Activated gamma-delta T cell treated with anti-CD3 and anti-CD28 coated beads, Interleukin-2, amount 50 U/mL, for 16 hours (primary cell): ENCODE data around the gene TRAPPC3.
"Not testable (repeated sequence)": the region's sequence is repeated elsewhere in the genome, so short reads cannot be mapped to it uniquely, and the experiment has no call there.

ENCODE experiments used
- DNase-seq: peaks from one replicate; pipeline ENCODE4 v3.0.0-alpha.2; 2020; ENCODE audit warnings: low read depth

Gene TRAPPC3

DNA sequence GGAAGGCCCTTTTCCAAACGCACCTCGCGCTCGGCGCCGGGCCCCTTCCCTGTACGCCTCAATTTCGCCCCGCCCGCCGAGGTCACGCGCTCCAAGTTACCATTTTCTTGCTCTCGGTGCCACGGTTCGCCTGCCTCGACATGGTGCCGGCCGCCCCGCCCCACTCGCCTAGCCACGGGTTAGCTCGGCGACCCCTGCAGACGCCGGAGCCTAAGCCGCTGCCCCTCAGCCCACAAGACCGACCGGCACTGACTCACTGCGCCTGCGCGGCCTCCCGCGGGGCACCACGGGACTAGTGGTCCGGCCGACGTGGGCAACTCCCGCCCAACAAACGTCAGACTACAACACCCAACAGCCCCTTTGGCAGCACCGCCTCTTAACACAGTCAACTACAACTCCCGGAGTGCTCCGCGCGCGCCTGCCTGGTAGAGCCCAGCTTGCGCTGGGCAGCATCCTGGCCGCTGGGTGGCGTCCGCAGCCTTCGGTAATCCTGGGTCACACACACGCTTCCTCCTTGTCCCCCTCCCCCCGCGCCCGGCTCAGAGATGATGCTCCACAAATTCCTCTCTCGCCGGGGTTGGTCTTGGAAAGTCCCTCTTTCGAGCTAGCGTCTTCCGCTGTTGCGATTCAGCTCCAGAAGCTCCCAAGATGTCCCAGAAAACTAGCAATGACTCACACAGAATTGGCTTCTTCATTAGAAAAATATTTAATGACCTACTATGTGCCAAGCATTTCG, at the start of gene TRAPPC3:
Gene TRAPPC3, minus strand, starts transcription at position 250 of the 736 bp plus-strand sequence. Its CDS starts 108 bp downstream, at position 142.
- peak; percentile 99 for DNase-seq

- no peak for DNase-seq
These were observed 49.4 kb upstream of the TRAPPC3 start for GRCh38 chr1:36198641-36199040.

DNA sequence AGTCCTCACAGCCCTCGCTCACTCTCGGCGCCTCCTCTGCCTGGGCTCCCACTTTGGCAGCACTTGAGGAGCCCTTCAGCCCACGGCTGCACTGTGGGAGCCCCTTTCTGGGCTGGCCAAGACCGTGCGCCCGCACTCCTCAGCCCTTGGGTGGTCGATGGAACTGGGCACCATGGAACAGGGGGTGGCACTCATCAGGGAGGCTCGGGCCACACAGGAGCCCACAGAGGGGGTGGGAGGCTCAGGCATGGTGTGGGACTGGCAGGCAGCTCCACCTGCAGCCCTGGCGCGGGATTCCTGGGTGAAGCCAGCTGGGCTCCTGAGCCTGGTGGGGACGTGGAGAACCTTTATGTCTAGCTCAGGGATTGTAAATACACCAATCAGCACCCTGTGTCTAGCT, 47.5 kb upstream of the TRAPPC3 start:
- not testable (repeated sequence) for DNase-seq

DNA sequence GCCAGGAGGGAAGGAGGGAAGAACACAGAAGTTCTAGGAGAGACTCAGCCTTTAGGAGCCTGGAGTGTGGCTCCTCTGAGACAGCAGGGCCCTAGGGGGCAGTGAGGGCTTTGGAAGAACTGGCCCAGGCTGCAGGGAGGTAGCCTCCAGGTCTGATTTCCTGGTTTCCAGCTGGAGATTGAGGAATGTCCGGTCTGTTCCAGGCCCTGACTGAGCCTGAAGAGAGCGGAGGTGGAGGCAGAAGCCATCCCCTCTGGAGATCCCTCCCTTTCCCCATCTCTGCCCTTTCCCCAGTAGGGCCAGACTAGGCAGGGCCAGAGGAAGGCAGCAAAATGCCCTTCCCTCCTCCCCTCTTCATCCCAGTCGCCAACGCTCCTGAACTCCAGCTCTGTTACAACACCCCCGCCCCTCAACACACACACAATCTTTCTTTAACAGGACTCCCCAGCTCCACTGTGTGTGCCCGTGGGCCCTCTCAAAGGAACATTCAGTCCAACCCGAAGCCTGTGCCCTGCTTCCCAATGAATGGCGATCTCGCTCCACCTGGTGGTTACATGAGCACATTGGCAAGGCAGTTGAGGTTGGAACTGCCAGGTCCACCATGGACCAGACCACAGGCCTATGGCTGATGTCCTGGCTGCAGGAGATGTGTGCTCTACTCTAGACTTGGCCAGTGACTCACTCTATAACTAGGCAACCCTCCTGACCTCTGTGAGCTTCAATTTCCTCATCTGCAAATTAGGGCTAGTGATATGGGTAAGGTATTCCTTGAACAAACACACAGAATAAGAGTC, 38.7 kb upstream of the TRAPPC3 start:
- DNase-seq: peak; percentile 64

- no peak for DNase-seq
These were observed 34.1 kb upstream of the TRAPPC3 start for GRCh38 chr1:36183309-36183856.

DNA sequence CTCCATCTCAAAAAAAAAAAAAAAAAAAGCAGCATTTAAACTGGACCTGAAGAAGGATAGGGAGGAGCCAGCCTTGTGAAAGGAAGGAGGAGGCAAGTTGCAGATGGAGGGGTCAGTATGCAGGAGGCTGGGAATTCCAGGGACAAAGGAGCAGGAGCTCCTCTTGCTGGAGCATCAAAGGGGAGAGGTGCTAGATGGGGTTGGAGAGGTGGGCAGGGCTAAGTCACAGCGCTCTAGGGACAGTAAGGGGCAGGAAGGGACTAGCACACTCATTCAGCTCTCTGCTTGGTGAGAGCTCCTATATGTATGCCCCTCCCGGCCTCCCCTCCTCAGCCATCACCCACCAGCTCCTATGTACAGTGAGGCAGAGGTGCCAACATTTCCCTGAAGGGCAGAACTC, 33.4 kb upstream of the TRAPPC3 start:
- no peak for DNase-seq

GRCh38 chr1:36179220-36179600, 29.9 kb upstream of the TRAPPC3 start:
- no peak for DNase-seq

- DNase-seq: no peak
These were observed 29.4 kb upstream of the TRAPPC3 start for GRCh38 chr1:36178471-36179219.

DNA sequence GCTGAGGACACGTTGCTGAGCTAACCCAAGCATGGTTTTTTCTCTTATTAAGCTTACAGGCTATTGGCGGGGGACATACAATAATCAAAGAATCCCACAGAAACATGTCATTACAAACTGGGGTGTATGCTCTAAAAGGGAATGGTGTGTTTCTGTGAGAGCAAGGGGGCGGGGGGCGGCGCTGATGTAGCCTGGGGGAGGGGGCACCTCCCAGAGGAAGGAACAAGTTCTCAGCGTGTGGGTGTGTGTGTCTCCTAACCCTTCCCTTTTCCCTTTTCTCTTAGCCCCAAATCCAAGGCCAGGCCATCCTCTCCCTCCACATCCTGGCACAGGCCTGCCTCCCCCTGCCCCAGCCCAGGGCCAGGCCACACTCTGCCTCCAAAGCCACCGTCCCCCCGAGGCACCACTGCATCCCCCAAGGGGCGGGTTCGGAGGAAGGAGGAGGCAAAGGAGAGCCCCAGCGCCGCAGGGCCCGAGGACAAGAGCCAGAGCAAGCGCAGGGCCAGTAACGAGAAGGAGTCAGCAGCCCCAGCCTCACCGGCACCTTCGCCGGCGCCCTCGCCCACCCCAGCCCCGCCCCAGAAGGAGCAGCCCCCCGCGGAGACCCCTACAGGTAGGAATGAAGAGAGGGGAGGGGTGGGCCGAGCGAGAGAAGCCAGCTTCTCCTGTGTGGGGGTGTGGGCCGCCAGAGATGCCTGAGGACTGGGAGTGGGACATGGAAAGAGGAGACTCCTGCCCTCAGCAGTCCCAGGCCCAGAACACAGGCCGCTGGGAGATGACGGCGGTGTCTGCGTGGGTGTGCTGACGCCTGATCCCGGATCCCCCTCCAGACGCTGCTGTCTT, 28.5 kb upstream of the TRAPPC3 start:
- no peak for DNase-seq

GRCh38 chr1:36176106-36176949, 27.0 kb upstream of the TRAPPC3 start:
- no peak for DNase-seq

DNA sequence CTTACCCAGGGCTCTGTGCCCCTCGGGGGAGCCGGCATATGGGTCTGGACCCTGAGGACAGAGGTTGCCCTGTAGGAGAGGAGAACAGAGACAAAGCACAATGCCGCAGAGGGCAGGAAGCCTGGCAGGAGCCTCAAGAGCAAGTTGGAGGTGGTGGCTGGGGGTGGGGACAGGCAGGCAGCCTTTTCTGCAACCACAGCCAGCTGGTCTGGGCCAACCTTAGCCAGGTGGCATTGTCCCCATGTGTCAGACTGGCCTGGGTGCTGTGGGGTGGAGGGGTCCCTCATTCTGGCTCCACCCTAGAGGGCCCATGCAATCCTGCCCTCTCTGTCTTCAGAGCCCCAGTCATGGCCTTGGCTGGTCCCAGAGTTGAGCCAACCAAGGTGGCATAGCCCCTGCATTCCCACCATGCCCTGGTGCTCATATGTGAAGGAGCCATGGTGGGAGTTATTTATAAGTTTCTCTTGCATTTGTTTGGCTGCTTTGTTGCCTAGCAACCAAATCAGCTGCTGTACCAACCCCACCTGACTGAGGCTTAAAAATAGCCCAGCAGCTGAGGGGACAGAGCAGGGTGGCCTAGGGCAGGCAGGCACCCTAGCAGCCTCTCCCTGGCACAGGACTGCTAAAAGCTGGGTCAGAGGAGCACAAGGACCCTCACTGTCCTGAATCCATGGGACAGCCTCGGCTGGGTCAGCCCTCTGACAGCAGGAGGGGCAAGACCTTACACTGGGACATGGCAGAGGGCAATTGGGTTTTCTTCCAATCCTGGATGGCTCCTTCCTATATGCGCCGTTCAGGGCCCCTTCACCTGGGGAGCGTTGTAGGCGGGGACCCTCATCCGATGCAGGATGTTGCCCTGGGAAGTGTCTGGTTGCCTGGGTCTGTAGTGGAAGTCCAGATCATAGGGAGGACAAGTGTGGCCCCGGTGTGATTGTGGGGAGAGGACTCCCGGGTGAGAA, 26.1 kb upstream of the TRAPPC3 start:
- no peak for DNase-seq

DNA sequence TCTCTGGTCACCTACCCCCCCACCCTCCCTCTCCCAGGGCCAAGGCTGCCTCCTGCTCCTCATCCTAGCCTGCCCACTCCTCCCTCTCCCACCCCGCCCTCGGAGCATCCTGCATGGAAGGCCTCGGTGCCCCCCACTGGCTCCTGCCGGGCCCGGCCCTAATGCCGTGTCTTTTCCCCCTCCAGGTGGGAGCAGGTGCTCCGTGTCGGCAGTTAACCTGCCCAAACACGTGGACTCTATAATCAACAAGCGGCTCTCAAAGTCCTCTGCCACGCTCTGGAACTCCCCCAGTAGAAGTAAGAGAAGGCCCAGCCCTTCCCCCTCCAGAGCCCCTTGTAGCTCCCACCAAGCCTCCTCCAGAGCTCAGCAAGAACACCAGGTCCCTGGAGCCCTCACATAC, 25.4 kb upstream of the TRAPPC3 start:
- no peak for DNase-seq

DNA sequence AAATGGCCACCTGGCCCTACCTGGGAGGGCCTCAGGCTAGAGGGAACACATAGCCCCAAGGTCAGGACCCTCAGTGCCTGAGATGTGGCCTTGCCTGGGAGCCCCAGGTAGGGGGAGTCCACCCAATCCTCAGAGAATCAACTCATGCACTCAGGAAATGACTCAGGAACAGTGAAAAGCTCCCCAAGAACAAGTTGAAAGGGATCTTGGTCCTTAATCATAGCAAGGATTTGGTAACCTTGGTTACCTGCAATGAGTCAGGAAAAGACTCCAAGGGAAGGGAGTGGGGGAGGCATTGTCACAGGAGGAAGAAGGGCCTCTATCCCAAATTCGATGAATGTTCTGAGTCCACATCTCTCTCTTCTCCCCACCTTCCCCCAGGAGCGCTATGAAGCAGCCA, 23.7 kb upstream of the TRAPPC3 start:
- no peak for DNase-seq

DNA sequence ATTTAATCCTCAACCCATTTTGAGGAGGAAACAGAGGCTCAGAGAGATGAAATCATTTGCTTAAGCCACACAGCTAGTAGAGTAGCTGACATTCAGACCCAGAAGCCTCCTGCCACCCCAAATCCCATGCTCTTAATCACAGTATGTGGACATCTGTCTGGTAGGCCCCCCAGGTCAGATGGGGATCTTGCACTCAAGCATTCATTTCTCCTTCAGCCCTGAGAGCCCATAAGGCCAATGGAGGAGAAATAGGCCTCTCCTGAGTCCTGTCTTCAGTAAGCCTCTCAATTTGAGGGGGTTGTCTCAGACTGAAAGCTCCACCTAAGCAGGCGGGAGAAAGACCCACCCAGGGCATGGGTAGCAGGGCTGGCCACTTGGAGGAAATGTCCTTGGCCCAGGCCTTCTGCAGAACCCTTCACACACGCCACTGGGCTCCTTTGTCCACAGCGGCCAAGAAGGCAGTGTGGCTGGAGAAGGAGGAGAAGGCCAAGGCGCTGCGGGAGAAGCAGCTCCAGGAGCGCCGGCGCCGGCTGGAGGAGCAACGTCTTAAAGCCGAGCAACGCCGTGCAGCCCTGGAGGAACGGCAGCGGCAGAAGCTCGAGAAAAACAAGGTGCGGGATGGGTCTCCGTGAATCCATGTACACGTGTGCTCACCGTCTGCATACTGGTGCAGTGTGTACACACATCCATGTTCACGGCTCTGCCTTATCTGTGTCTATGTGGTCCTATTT, 22.9 kb upstream of the TRAPPC3 start:
- no peak for DNase-seq

GRCh38 chr1:36170643-36171412, 21.5 kb upstream of the TRAPPC3 start:
- DNase-seq: no peak

DNA sequence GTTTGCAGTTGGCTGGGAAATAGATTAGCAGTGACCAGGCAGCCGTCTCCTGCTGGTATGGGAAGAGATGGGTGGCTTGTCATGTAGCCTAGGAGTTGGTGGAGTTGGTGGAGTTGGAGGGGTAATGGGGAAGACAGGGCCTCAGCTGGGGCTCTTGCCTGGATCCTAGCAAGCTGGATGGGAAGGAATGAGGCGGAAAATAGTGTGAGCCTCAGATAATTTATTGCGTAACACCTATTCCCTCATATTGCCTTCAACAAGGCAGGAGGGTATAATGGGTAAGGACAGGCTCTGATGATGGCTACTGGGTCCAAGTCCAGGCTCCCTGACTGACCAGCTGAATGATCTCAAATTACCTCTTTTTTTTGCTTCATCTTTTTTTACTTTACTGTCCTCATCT, 19.2 kb upstream of the TRAPPC3 start:
- no peak for DNase-seq

DNA sequence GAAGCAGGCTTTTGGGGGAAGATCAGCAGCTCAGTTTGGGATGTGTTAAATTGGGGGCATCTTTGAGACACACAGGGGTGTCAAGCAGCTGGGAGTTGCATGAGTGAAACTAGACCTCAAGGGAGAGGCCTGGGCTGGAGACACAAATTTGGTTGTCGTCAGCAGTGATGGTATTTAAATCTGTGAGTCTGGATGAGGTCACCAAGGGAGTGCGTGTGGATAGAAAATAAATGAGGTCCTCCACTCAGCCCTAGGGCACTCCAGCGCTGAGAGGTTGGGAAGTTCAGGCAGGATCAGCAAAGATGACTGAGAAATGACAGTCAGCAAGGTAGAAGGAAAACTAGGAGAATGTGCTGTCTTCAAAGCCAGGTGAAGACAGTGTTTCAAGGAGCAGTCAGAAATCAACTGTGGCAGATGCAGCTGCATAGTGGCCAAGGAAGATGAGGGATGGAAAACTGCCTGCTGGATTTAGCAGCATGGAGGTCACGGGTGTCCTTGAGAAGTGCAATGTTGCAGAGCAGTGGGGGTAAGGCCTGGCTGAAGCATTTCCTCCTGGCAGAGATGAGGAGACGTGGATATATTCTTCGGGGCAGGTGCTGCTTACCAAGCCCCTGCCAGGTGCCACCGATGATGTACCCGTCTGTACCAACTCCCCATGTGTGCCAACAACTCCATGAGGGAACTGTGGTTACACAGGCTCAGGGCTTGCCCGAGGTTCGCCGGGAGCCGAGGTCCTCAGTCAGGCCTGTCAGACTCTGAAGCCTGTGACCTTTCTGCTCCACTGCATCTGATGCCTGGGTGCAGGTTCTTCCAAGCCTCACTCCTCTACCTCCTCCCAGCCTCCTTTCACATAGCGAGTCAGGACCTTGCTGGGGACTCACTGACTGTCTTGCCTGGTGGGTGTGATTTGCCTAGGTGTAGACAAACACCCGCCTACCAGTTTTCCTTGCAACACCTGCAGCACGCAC, 17.9 kb upstream of the TRAPPC3 start:
- no peak for DNase-seq
